GM10266 (cell line): ENCODE results near the gene SPESP1.
A peak's percentile ranks its signal among the peaks of the same experiment; 100 is the strongest.
"Not testable (repeated sequence)": the region's sequence is repeated elsewhere in the genome, so short reads cannot be mapped to it uniquely, and the experiment has no call there.

ENCODE experiments used
- DNase-seq: peaks from one replicate; pipeline ENCODE4 v3.0.0; 2012; ENCODE audit errors: extremely low spot score
- TF ChIP-seq, protein P1 (sequence below): IDR thresholded peaks from 2 replicates; pipeline ENCODE4 v1.5.1; 2012; ENCODE audit warnings: mild to moderate bottlenecking, low read depth; ENCODE audit not compliant: control insufficient read depth, insufficient read depth; ENCODE audit errors: missing control alignments

SPESP1 gene

GRCh38 chr15:68958597-68958996 lies 28.3 kb downstream of the SPESP1 start:
- no peak for DNase-seq
- TF ChIP-seq, protein P1, sequence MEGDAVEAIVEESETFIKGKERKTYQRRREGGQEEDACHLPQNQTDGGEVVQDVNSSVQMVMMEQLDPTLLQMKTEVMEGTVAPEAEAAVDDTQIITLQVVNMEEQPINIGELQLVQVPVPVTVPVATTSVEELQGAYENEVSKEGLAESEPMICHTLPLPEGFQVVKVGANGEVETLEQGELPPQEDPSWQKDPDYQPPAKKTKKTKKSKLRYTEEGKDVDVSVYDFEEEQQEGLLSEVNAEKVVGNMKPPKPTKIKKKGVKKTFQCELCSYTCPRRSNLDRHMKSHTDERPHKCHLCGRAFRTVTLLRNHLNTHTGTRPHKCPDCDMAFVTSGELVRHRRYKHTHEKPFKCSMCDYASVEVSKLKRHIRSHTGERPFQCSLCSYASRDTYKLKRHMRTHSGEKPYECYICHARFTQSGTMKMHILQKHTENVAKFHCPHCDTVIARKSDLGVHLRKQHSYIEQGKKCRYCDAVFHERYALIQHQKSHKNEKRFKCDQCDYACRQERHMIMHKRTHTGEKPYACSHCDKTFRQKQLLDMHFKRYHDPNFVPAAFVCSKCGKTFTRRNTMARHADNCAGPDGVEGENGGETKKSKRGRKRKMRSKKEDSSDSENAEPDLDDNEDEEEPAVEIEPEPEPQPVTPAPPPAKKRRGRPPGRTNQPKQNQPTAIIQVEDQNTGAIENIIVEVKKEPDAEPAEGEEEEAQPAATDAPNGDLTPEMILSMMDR, result no peak

DNA sequence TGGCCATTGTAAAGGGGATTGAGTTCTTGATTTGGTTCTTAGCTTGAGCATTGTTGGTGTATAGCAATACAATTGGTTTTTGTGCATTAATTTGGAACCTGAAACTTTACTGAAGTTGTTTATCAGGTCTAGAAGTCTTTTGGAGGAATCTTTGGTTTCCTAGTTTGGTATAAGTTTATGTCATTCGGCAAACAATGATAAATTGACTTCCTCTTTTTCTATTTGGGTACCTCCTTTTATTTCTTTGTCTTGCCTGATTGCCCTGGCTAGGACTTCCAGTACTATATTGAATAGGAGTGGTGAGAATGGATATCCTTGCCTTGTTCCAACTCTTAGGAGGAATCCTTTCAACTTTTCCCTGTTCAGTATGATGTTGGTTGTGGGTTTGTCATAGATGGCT lies 32.1 kb downstream of the SPESP1 start:
- no peak for DNase-seq
- TF ChIP-seq, protein P1, result no peak

GRCh38 chr15:68963719-68964118 lies 33.4 kb downstream of the SPESP1 start:
- DNase-seq, result not testable (repeated sequence)

- no peak for DNase-seq
- TF ChIP-seq, protein P1, result no peak
These were observed 36.7 kb downstream of the SPESP1 start for GRCh38 chr15:68966996-68967395.

GRCh38 chr15:68967948-68968347 lies 37.6 kb downstream of the SPESP1 start:
- TF ChIP-seq, protein P1, result no peak
- DNase-seq, result no peak

- TF ChIP-seq, protein P1, result no peak
- DNase-seq, result no peak
These were observed 39.0 kb downstream of the SPESP1 start for GRCh38 chr15:68969298-68969697.

DNA sequence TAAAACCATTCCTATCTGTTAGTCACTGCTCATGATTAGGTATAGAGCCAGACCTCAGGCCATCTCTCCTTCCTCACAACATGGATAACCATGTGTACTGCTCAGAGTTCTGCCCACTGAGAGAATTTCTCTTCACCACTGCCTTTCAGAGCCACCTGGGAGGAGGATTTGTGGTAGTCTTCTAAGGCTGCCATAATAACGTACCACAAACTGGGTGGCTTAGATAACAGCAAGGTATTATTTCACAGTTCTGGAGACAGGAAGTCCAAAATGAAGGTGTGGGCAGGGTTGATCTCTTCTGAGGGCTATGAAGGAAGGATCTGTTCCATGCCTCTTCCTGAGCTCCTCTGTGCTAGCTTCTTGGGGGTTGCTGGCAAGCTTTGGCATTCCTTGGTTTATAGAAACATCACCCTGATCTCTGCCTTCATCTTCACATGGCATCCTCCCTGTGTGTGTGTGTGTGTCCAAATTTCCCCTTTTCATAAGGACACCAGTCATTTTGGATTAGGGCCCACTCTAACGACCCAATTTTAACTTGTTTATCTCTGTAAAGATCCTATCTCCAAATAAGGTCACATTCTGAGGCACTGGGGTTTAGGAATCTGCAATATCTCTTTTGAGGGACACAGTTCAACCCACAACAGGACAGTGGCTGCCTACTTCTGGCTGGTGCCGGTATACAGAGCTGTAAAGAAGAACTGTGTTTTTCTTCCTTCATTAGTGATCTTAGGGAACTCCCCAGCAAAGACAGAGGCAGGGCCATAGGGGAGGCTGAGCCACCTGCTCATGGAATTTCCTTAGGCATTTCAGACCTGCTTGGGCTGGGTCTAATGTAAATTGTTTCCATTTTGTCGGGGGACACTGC lies 42.1 kb downstream of the SPESP1 start:
- DNase-seq, result peak; percentile 15
- TF ChIP-seq, protein P1, result no peak

DNA sequence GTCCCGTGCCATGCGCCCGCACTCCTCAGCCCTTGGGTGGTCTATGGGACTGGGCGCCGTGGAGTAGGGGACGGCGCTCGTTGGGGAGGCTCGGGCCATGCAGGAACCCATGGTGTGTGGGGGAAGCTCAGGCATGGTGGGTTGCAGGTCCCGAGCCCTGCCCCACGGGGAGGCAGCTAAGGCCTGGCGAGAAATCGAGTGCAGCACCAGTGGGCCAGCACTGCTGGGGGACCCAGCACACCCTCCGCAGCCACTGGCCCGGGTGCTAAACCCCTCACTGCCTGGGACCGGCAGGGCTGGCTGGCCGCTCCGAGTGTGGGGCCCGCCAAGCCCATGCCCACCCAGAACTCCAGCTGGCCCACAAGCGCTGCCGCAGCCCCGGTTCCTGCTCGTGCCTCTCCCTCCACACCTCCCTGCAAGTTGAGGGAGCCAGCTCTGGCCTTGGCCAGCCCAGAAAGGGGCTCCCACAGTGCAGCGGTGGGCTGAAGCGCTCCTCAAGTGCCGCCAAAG lies 45.4 kb downstream of the SPESP1 start:
- DNase-seq, result not testable (repeated sequence)

DNA sequence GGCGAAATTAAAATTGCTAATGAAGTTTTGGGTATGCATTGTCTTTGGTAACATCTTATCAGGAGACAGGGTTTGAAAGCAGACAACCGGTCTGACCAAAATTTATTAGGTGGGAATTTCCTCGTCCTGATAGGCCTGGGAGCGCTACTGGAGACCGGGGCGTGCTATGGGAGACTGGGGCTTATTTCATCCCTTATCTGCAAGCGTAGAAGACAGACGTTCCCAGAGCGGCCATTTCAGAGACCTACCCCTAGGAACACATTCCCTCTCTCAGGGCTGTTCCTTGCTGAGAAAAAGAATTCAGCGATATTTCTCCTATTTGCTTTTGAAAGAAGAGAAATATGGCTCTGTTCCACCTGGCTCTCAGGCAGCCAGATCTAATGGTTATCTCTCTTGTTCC lies 47.1 kb downstream of the SPESP1 start:
- DNase-seq, result not testable (repeated sequence)
